ENCODE results near the gene ME1. TPM values are rescaled to one million over a fixed set of nuclear protein-coding genes. Genes with fewer than 3 reads are reported as not detected.

Gene ME1
- total and polyA plus RNA-seq, 9 of the 15 experiments (the other 6 are each of a cell fraction or from before 2014, with no cell fraction given) = 3.2 to 10.4 (median 5.5) TPM

- no TSS peak for BruUV-seq (replicated peaks)
- intact Hi-C loops (cut with micrococcal nuclease) = no loop called here
These were observed 60.3 kb downstream of the ME1 start for GRCh38 chr6:83370567-83370966.

More at GRCh38 chr6:83370567-83370966, 60.3 kb downstream of the ME1 start:
- TF ChIP-seq ZNF584 (CRISPR knock-in tag; IDR thresholded peaks at IDR 0.05; ENCODE audit: low read depth) (no peak), ETV1 (tag; conservative IDR thresholded peaks at IDR 0.05; ENCODE audit: low read depth) (no peak), ZBTB11 (CRISPR knock-in tag; IDR thresholded peaks at IDR 0.05) (no peak), HCFC1 (IDR thresholded peaks at IDR 0.05; ENCODE audit: low read depth, low read length) (no peak), ZNF3 (CRISPR knock-in tag; IDR thresholded peaks at IDR 0.05) (no peak), TEAD1 (CRISPR knock-in tag; IDR thresholded peaks at IDR 0.05) (no peak), DLX4 (CRISPR knock-in tag; IDR thresholded peaks at IDR 0.05) (no peak), ZNF696 (CRISPR knock-in tag; conservative IDR thresholded peaks at IDR 0.05) (no peak), MTA2 (IDR thresholded peaks at IDR 0.05; ENCODE audit: low read depth) (no peak), ARNT (IDR thresholded peaks at IDR 0.05) (no peak), MTF1 (CRISPR knock-in tag; IDR thresholded peaks at IDR 0.05; ENCODE audit: borderline replicate concordance) (no peak), ZNF263 (CRISPR knock-in tag; IDR thresholded peaks at IDR 0.05; ENCODE audit: borderline replicate concordance) (no peak), TRIM25 (IDR thresholded peaks at IDR 0.05; ENCODE audit: borderline replicate concordance) (no peak), POU5F1 (IDR thresholded peaks at IDR 0.05; ENCODE audit: borderline replicate concordance, low read depth, low read length, partially characterized antibody) (no peak)
- no peak for DNase-seq (ENCODE audit: extremely low read depth in 1 of 4, low spot score in 3 of 4)
- no peak for FAIRE-seq
- Histone ChIP-seq H3K9ac (ENCODE audit: insufficient read depth in 1 of 2, low read depth in 2 of 2, low read length in 2 of 2) (no peak overlapping the region), H3K4me2 (ENCODE audit: insufficient read depth, low read length) (no peak overlapping the region), H3K79me2 (ENCODE audit: control insufficient read depth, insufficient read depth, low read length) (no peaks in the 10 kb centered on the region), H3K4me3 (no peak overlapping the region), H3K27ac (ENCODE audit: extremely low read depth, low read depth, low read length) (no peak overlapping the region), H4K20me1 (replicated peaks; ENCODE audit: control insufficient read depth, insufficient read depth, low read length) (no peaks in the 10 kb centered on the region), H3K27me3 (ENCODE audit: control insufficient read depth in 2 of 2, insufficient read depth in 2 of 2, low read length in 2 of 2) (no peaks in the 10 kb centered on the region), H3K36me3 (ENCODE audit: control insufficient read depth, insufficient read depth, low read length) (no peaks in the 10 kb centered on the region), H3K4me1 (replicated peaks in 1 of 2; ENCODE audit: control insufficient read depth in 2 of 2, insufficient read depth in 2 of 2, low read length in 2 of 2) (no peaks in the 10 kb centered on the region), H3K9me1 (ENCODE audit: control insufficient read depth, insufficient read depth, low read length) (no peaks in the 10 kb centered on the region), H2AFZ (ENCODE audit: low read depth, low read length) (no peak overlapping the region), H3K9me3 (replicated peaks; ENCODE audit: control insufficient read depth, insufficient read depth, low read depth, low read length) (no peaks in the 10 kb centered on the region)
- in situ Hi-C loops (cut with MboI) = no loop called here
- CTCF ChIA-PET (ENCODE audit: low intra/inter-chr PET ratio) = no interaction called here
- no peak for ATAC-seq
- WGBS (ENCODE audit: insufficient coverage, low coverage, missing lambda C conversion rate) = 82% methylated on average over 3 of the region's 3 CpGs
- POLR2A ChIA-PET = no interaction called here

All from K562 (cell line).